K562 (cell line): ENCODE data around the gene NADK. TPM values are rescaled to one million over a fixed set of nuclear protein-coding genes. Genes with fewer than 3 reads are reported as not detected.

Experiments
- ATAC-seq: fragments of 200-7000 bp; cut with Tn5 transposase; 3 replicates; pipeline ENCODE4 v1.9.1; 2020; ENCODE audit warnings: moderate library complexity
- BruUV-seq: library from RNA; stranded (reverse); fragments of 400-500 nt; replicated peaks from 2 replicates; lab custom pipeline; 2021; lab: Mats Ljungman, UMichigan
- CTCF ChIA-PET: fragments of 300-600 bp; formaldehyde crosslinking; extraction: SDS; loops from one replicate; lab custom pipeline; 2021; ENCODE audit warnings: low intra/inter-chr PET ratio; lab: Yijun Ruan, JAX
- POLR2A ChIA-PET: fragments of 300-600, 350-650 bp; sonication (Branson Sonifier 250); formaldehyde crosslinking; extraction: SDS; loops from one replicate; lab custom pipeline; 2021; ENCODE audit warnings: antibody characterized with exemption, inconsistent platforms; lab: Yijun Ruan, JAX
- DNase-seq, 4 experiments: peaks; one replicate each; pipeline versions ENCODE4 v3.0.0 to v3.0.0-alpha.2; 2011 to 2018; ENCODE audit warnings: low spot score in 3 of 4, mixed read lengths in 3 of 4; ENCODE audit errors: extremely low read depth in 1 of 4
- FAIRE-seq: peaks from 2 replicates; lab custom pipeline; 2011; peaks lifted over from hg19 to GRCh38; lab: Jason Lieb, UNC
- H2AFZ ChIP-seq: 2 replicates; pipeline ENCODE4 v1.6.0; 2011; ENCODE audit warnings: low read depth, low read length, control low read depth, inconsistent platforms
- H3K27ac ChIP-seq: fragments of 200-600 bp; 3 replicates; pipeline ENCODE4 v1.8.0; 2011; ENCODE audit warnings: low read depth, mild to moderate bottlenecking, control low read depth, inconsistent platforms, low read length, moderate library complexity, mixed read lengths; ENCODE audit errors: extremely low read depth
- H3K27me3 ChIP-seq, 2 experiments: fragments of 300-600 bp in 1 of 2; 2 replicates in 1 of 2; 3 replicates in 1 of 2; pipeline versions ENCODE4 v1.6.0 to v1.8.0; 2011; ENCODE audit warnings: inconsistent platforms in 2 of 2, low read length in 2 of 2, mild to moderate bottlenecking in 1 of 2, mixed read lengths in 1 of 2, moderate library complexity in 1 of 2; ENCODE audit not compliant: control insufficient read depth in 2 of 2, insufficient read depth in 2 of 2
- H3K36me3 ChIP-seq: fragments of 300-600 bp; 3 replicates; pipeline ENCODE4 v1.8.0; 2011; ENCODE audit warnings: mild to moderate bottlenecking, low read length, inconsistent platforms; ENCODE audit not compliant: control insufficient read depth, insufficient read depth
- H3K4me1 ChIP-seq, 2 experiments: fragments of 200-600 bp in 1 of 2; replicated peaks in 1 of 2; 2 replicates in 1 of 2; 3 replicates in 1 of 2; pipeline versions ENCODE4 v1.5.1 to v1.8.0; 2011; ENCODE audit warnings: inconsistent platforms in 2 of 2, low read length in 2 of 2, mild to moderate bottlenecking in 1 of 2, mixed read lengths in 1 of 2, moderate library complexity in 1 of 2; ENCODE audit not compliant: control insufficient read depth in 2 of 2, insufficient read depth in 2 of 2
- H3K4me2 ChIP-seq: 2 replicates; pipeline ENCODE4 v1.6.1; 2011; ENCODE audit warnings: low read length, control low read depth, inconsistent platforms, mixed read lengths; ENCODE audit not compliant: insufficient read depth
- H3K4me3 ChIP-seq: fragments of 200-600 bp; sonication (generic), shearing (Covaris generic); 2 replicates; pipeline ENCODE4 v1.5.1; 2016; ENCODE audit warnings: control low read depth, inconsistent platforms
- H3K79me2 ChIP-seq: fragments of 200-600 bp; 3 replicates; pipeline ENCODE4 v1.8.0; 2011; ENCODE audit warnings: low read length, inconsistent platforms; ENCODE audit not compliant: control insufficient read depth, insufficient read depth
- H3K9ac ChIP-seq, 2 experiments: 2 replicates each; pipeline versions ENCODE4 v1.6.0 to v1.6.1; 2011; ENCODE audit warnings: low read depth in 2 of 2, low read length in 2 of 2, control low read depth in 1 of 2, inconsistent platforms in 1 of 2, mild to moderate bottlenecking in 1 of 2, mixed read lengths in 1 of 2; ENCODE audit not compliant: insufficient read depth in 1 of 2
- H3K9me1 ChIP-seq: one replicate; pipeline ENCODE4 v1.6.0; 2011; ENCODE audit warnings: inconsistent platforms, mild to moderate bottlenecking, low read length, moderate library complexity; ENCODE audit not compliant: control insufficient read depth, insufficient read depth
- H3K9me3 ChIP-seq: replicated peaks from 2 replicates; pipeline ENCODE4 v1.5.1; 2011; ENCODE audit warnings: low read depth, low read length, inconsistent platforms; ENCODE audit not compliant: control insufficient read depth, insufficient read depth
- H4K20me1 ChIP-seq: replicated peaks from 2 replicates; pipeline ENCODE4 v1.6.1; 2011; ENCODE audit warnings: low read length, inconsistent platforms, mixed read lengths; ENCODE audit not compliant: control insufficient read depth, insufficient read depth
- ATF7 ChIP-seq: fragments of 450-650 bp; IDR thresholded peaks from 2 replicates; pipeline ENCODE4 v1.7.1; 2014; ENCODE audit warnings: mild to moderate bottlenecking, moderate library complexity
- CREB1 ChIP-seq, 2 experiments: sonication (generic) in 1 of 2; formaldehyde crosslinking in 1 of 2; IDR thresholded peaks; 2 replicates each; pipeline versions ENCODE4 v1.6.1 to v1.8.0; 2012 to 2022; ENCODE audit warnings: inconsistent platforms in 1 of 2, mild to moderate bottlenecking in 1 of 2, missing genetic modification reagents in 1 of 2, moderate library complexity in 1 of 2
- CSDE1 ChIP-seq, 2 experiments: fragments of 450-650 bp; IDR thresholded peaks; 2 replicates each; pipeline ENCODE4 v1.6.1; 2016; ENCODE audit warnings: mild to moderate bottlenecking in 1 of 2
- GATA2 ChIP-seq: sonication (generic); formaldehyde crosslinking; IDR thresholded peaks from 2 replicates; pipeline ENCODE4 v1.4.0; 2020; ENCODE audit warnings: mild to moderate bottlenecking, missing genetic modification reagents
- PRPF4 ChIP-seq: fragments of 200-400 bp; formaldehyde crosslinking; IDR thresholded peaks from one replicate; pipeline ENCODE4 v1.6.1; 2017; ENCODE audit warnings: low read length, low read depth, mild to moderate bottlenecking; ENCODE audit not compliant: insufficient read depth, poor library complexity, severe bottlenecking
- SMARCE1 ChIP-seq: fragments of 450-650 bp; IDR thresholded peaks from 2 replicates; pipeline ENCODE4 v1.7.1; 2016; ENCODE audit warnings: mild to moderate bottlenecking
- SOX6 ChIP-seq: fragments of 450-650 bp; IDR thresholded peaks from 2 replicates; pipeline ENCODE4 v1.6.1; 2014; ENCODE audit warnings: mild to moderate bottlenecking
- TEAD2 ChIP-seq: fragments of 450-650 bp; IDR thresholded peaks from 2 replicates; pipeline ENCODE4 v1.6.1; 2016; ENCODE audit warnings: missing genetic modification characterization, control low read depth, missing compliant biosample characterization
- ZNF24 ChIP-seq: fragments of 450-650 bp; IDR thresholded peaks from 2 replicates; pipeline ENCODE4 v1.6.1; 2016
- WGBS: fragments of 100-300 bp; shearing (Covaris generic); methylation state at CpG from one replicate; pipeline ENCODE4 v1.1.6; 2016; ENCODE audit warnings: low coverage, mixed read lengths; ENCODE audit not compliant: insufficient coverage; ENCODE audit errors: missing lambda C conversion rate; 5-methylcytosine and 5-hydroxymethylcytosine counted together
- in situ Hi-C: fragments of 300-500 bp; cut with MboI; formaldehyde crosslinking; loops from 4 replicates; pipeline ENCODE4 v1.15.0; 2018; ENCODE audit warnings: inconsistent platforms, mixed read lengths
- intact Hi-C: fragments of 100-400 bp; cut with micrococcal nuclease; formaldehyde crosslinking; loops from 2 replicates; pipeline ENCODE4 v1.14.2; 2022
- polyA plus RNA-seq, 8 experiments: library from polyadenylated mRNA; depleted of rRNA in 4 of 8; stranded (reverse) in 5 of 8; unstranded in 3 of 8; fragments of >200 nt; fragmentation: Nextera tagmentation in 2 of 8; fragmentation: Illumina TruSeq in 1 of 8; extraction: Ambion mirVana in 2 of 8; extraction: Trizol in 1 of 8; gene quantifications; 2 replicates each; pipeline versions ENCODE4 v1.2.1 to v1.2.3, GENCODE V29; 2011 to 2014; ENCODE audit warnings: inconsistent platforms in 1 of 8, missing spikeins in 1 of 8
- total RNA-seq, 7 experiments: library from RNA; depleted of rRNA in 6 of 7; stranded (reverse); fragments of >200 nt in 6 of 7; fragmentation: Illumina TruSeq in 2 of 7; extraction: Trizol in 2 of 7; gene quantifications; 2 replicates each; pipeline versions ENCODE4 v1.2.1 to v1.2.3, GENCODE V29; 2011 to 2021; ENCODE audit warnings: low replicate concordance in 1 of 7
- TF ChIP-seq, protein P1 (sequence below): fragments of 150-350 bp; IDR thresholded peaks from 2 replicates; pipeline ENCODE4 v1.6.1; 2014; ENCODE audit warnings: low read depth, mild to moderate bottlenecking, low read length, borderline replicate concordance
- TF ChIP-seq, protein P2 (sequence below), 2 experiments: fragments of 450-650 bp; IDR thresholded peaks; 2 replicates each; pipeline ENCODE4 v1.6.1; 2018; ENCODE audit warnings: mild to moderate bottlenecking in 2 of 2, low read depth in 1 of 2; ENCODE audit not compliant: partially characterized antibody in 2 of 2
- TF ChIP-seq, protein P3 (sequence below): sonication (generic); formaldehyde crosslinking; IDR thresholded peaks from 2 replicates; pipeline ENCODE4 v1.9.0; 2022; ENCODE audit warnings: mild to moderate bottlenecking, missing genetic modification reagents

NADK gene
- total and polyA plus RNA-seq, 9 of the 15 experiments (the other 6 are each of a cell fraction or from before 2014, with no cell fraction given) = 1.5 to 135 (median 75.1) TPM

DNA sequence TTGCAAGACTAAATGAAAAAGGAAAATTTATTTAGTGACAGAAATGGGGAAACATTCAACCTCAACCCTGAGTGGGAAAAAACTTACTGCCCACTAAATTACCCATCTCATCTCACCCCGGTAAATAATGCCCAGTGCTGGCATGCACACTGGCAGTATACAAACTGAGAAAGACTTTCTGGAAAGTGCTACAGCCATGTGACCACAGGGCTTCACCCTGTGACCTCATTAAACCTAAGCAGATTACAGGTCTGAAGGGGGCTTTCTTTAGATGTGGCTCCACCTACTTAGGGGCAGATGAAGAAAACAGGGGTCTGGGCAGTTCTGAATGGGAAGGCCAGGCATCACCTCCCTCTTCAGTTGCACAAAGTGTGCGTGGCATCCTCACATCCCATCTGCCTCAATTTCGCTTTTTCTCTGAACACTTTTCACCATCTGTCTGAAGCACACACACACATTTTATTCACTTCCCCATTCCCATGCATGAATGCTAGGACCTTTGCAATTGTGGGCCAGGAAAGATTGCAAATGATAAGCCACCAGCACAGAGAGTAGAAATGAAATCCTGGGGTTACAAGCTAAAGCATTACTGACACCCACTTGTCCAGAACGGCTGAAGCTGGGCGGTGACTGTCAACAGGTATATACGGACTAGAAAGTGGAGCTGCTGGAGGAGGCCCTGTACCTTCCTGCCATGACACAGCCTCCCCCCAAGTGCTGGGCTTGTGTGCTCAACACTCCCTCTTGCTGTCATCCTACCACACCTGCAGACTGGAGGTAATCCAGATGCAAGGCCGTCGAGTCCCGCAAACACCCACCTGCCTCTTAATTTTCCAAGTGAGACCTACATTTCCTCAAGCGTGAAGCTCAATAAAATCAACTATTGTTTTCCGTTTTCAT, 2.7 kb downstream of the NADK start:
- peaks cover 55% of the 10 kb centered on the region for H3K36me3 ChIP-seq
- H3K4me2 ChIP-seq = peak overlapping the region; percentile 60
- peak overlapping the region; percentile 8; the same call in 1 of the 3 replicates for H3K27ac ChIP-seq
- peak in 1 of 4 experiments; percentile 34 for DNase-seq
- ATAC-seq = no peak
- H2AFZ ChIP-seq = no peak overlapping the region
- no peaks in the 10 kb centered on the region for H3K27me3 ChIP-seq
- peaks cover 39 to 48% of the 10 kb centered on the region in 2 experiments for H3K4me1 ChIP-seq
- WGBS = 59% methylated on average over 10 of the region's 11 CpGs
- in situ Hi-C loops = no loop called here
- no peak overlapping the region for H3K4me3 ChIP-seq
- peaks cover 76% of the 10 kb centered on the region for H3K79me2 ChIP-seq
- no peaks in the 10 kb centered on the region for H3K9me1 ChIP-seq
- H3K9me3 ChIP-seq = peaks cover 14% of the 10 kb centered on the region
- CTCF ChIA-PET = no interaction called here
- intact Hi-C loops = no loop called here
- POLR2A ChIA-PET = interaction anchor here (0.7 to 1.1 kb wide), 2 partner anchors 9 to 175 kb away, joined by 3 read pairs; no protein-coding TSS in a partner anchor
- H3K9ac ChIP-seq = peak overlapping the region; percentile 10 to 81; a peak in 3 of 4 replicates
- no peak for FAIRE-seq
- peaks cover 16% of the 10 kb centered on the region; the same call in 1 of the 2 replicates for H4K20me1 ChIP-seq
- BruUV-seq = no TSS peak
- TF ChIP-seq ZNF24 (peak; percentile 24; the same call in 1 of the 2 replicates), TEAD2 (no peak), ATF7 (peak; percentile 53; the same call in 1 of the 2 replicates), SOX6 (peak; percentile 34; the same call in 1 of the 2 replicates), SMARCE1 (peak; percentile 62; the same call in 1 of the 2 replicates), CSDE1 (IDR thresholded peaks at IDR 0.05) (no peak), GATA2 (CRISPR knock-in tag) (peak; percentile 52; the same call in 1 of the 2 replicates), CREB1 (IDR thresholded peaks at IDR 0.05) (0 out of 2 replicates have a peak, but pooled peaks have one; percentile 16), CREB1 (CRISPR knock-in tag; IDR thresholded peaks at IDR 0.05) (no peak), PRPF4 (no peak)
- TF ChIP-seq, protein P1, sequence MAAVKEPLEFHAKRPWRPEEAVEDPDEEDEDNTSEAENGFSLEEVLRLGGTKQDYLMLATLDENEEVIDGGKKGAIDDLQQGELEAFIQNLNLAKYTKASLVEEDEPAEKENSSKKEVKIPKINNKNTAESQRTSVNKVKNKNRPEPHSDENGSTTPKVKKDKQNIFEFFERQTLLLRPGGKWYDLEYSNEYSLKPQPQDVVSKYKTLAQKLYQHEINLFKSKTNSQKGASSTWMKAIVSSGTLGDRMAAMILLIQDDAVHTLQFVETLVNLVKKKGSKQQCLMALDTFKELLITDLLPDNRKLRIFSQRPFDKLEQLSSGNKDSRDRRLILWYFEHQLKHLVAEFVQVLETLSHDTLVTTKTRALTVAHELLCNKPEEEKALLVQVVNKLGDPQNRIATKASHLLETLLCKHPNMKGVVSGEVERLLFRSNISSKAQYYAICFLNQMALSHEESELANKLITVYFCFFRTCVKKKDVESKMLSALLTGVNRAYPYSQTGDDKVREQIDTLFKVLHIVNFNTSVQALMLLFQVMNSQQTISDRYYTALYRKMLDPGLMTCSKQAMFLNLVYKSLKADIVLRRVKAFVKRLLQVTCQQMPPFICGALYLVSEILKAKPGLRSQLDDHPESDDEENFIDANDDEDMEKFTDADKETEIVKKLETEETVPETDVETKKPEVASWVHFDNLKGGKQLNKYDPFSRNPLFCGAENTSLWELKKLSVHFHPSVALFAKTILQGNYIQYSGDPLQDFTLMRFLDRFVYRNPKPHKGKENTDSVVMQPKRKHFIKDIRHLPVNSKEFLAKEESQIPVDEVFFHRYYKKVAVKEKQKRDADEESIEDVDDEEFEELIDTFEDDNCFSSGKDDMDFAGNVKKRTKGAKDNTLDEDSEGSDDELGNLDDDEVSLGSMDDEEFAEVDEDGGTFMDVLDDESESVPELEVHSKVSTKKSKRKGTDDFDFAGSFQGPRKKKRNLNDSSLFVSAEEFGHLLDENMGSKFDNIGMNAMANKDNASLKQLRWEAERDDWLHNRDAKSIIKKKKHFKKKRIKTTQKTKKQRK = no peak
- TF ChIP-seq, protein P2, sequence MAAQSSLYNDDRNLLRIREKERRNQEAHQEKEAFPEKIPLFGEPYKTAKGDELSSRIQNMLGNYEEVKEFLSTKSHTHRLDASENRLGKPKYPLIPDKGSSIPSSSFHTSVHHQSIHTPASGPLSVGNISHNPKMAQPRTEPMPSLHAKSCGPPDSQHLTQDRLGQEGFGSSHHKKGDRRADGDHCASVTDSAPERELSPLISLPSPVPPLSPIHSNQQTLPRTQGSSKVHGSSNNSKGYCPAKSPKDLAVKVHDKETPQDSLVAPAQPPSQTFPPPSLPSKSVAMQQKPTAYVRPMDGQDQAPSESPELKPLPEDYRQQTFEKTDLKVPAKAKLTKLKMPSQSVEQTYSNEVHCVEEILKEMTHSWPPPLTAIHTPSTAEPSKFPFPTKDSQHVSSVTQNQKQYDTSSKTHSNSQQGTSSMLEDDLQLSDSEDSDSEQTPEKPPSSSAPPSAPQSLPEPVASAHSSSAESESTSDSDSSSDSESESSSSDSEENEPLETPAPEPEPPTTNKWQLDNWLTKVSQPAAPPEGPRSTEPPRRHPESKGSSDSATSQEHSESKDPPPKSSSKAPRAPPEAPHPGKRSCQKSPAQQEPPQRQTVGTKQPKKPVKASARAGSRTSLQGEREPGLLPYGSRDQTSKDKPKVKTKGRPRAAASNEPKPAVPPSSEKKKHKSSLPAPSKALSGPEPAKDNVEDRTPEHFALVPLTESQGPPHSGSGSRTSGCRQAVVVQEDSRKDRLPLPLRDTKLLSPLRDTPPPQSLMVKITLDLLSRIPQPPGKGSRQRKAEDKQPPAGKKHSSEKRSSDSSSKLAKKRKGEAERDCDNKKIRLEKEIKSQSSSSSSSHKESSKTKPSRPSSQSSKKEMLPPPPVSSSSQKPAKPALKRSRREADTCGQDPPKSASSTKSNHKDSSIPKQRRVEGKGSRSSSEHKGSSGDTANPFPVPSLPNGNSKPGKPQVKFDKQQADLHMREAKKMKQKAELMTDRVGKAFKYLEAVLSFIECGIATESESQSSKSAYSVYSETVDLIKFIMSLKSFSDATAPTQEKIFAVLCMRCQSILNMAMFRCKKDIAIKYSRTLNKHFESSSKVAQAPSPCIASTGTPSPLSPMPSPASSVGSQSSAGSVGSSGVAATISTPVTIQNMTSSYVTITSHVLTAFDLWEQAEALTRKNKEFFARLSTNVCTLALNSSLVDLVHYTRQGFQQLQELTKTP (IDR thresholded peaks at IDR 0.05; ENCODE audit: low read depth in 1 of 2, partially characterized antibody in 2 of 2) = peak in 1 of 2 experiments; percentile 24
- TF ChIP-seq, protein P3, sequence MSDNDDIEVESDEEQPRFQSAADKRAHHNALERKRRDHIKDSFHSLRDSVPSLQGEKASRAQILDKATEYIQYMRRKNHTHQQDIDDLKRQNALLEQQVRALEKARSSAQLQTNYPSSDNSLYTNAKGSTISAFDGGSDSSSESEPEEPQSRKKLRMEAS = peak; percentile 23; the same call in 1 of the 2 replicates
